Epithelial cell of esophagus (primary cell): ENCODE results near the gene FOXG1.

Experiments
- DNase-seq: peaks from one replicate; pipeline ENCODE4 v3.0.0; 2010; ENCODE audit warnings: low read depth
- H3K4me3 ChIP-seq: 2 replicates; pipeline ENCODE4 v1.5.1; 2011; ENCODE audit warnings: mild to moderate bottlenecking, low read length, control low read depth
- CTCF ChIP-seq: IDR thresholded peaks from 2 replicates; pipeline ENCODE4 v1.5.1; 2011; ENCODE audit warnings: low read depth, mild to moderate bottlenecking, low read length, control low read depth, inconsistent platforms; ENCODE audit not compliant: insufficient read depth; ENCODE audit errors: missing control alignments

Gene FOXG1

GRCh38 chr14:28751467-28752058, 15.0 kb upstream of the FOXG1 start:
- DNase-seq: peak; percentile 76
- no peak overlapping the region for H3K4me3 ChIP-seq
- peak; percentile 92 for TF ChIP-seq CTCF

GRCh38 chr14:28754209-28754985, 12.2 kb upstream of the FOXG1 start:
- H3K4me3 ChIP-seq: no peak overlapping the region
- peak; percentile 60 for DNase-seq
- peak; percentile 82 for TF ChIP-seq CTCF

- no peak overlapping the region for H3K4me3 ChIP-seq
- TF ChIP-seq CTCF: no peak
- no peak for DNase-seq
These were observed 11.3 kb upstream of the FOXG1 start for GRCh38 chr14:28755198-28755815.

- TF ChIP-seq CTCF: no peak
- H3K4me3 ChIP-seq: no peak overlapping the region
- no peak for DNase-seq
These were observed 10.7 kb upstream of the FOXG1 start for GRCh38 chr14:28755884-28756268.

GRCh38 chr14:28756269-28756883, 10.2 kb upstream of the FOXG1 start:
- no peak for TF ChIP-seq CTCF
- DNase-seq: no peak
- no peak overlapping the region for H3K4me3 ChIP-seq

GRCh38 chr14:28756884-28757570, 9.6 kb upstream of the FOXG1 start:
- TF ChIP-seq CTCF: peak; percentile 87
- DNase-seq: peak; percentile 66
- H3K4me3 ChIP-seq: no peak overlapping the region
